ENCODE results near the gene PNMT. TPM values are rescaled to one million over a fixed set of nuclear protein-coding genes. Genes with fewer than 3 reads are reported as not detected.
A peak's percentile ranks its signal among the peaks of the same experiment; 100 is the strongest.

Gene PNMT
- total and polyA plus RNA-seq, 2 of the 13 experiments (the other 11 are each of a cell fraction or from before 2014, with no cell fraction given): 0.25 TPM; not detected in 1

DNA sequence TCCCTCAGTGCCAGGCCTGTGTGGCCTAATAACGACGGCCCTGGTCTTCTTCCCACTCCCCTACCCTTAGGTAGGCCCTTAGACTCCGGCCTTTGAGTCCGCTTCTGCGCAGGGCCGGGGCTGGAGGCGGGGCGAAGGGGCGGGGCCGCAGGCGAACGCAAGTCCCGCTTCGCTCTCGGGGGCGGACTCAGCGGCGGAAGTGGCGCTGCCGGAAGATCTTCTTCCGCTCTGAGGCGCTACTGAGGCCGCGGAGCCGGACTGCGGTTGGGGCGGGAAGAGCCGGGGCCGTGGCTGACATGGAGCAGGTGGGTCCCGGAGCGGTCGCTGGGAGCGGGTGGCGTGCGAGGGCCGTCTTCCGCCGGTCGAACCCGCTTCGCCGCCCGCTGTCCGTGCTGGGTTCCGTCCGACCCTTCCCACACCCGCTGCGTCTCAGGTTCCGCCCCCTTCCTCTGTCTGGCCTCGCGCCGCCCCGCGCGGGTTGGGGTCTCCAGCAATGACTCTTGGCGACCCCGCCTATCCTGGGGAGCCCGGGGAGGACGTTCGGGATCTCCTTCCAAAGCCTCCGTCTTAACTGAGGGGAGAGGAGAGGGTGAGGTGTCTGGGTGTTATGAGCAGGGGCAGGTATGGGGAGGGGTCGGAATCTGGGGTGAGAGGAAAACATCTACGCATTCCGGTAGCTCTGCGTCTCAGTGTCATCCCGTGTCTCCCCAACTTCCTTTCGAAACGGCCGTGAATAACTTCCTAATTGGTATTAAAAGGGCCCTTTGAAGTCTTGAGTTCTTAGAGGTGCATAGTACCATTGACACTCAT lies 31.1 kb upstream of the PNMT start, which contains the start of gene STARD3 (continued):
- TF ChIP-seq UBTF (CRISPR knock-in tag; IDR thresholded peaks at IDR 0.05) (peak; percentile 86), ZNF260 (CRISPR knock-in tag; IDR thresholded peaks at IDR 0.05; ENCODE audit: borderline replicate concordance, low read depth) (no peak), NCOA1 (CRISPR knock-in tag; IDR thresholded peaks at IDR 0.05) (peak; percentile 79; the same call in 1 of the 2 replicates), ZNF558 (CRISPR knock-in tag; IDR thresholded peaks at IDR 0.05; ENCODE audit: borderline replicate concordance) (no peak; the same call in 1 of the 2 replicates), EEA1 (CRISPR knock-in tag; IDR thresholded peaks at IDR 0.05; ENCODE audit: borderline replicate concordance) (peak; percentile 50; the same call in 1 of the 2 replicates), ZSCAN12 (CRISPR knock-in tag; IDR thresholded peaks at IDR 0.05) (peak; percentile 90; the same call in 1 of the 2 replicates), SNAPC2 (CRISPR knock-in tag; IDR thresholded peaks at IDR 0.05) (no peak), ZFP37 (CRISPR knock-in tag; IDR thresholded peaks at IDR 0.05; ENCODE audit: borderline replicate concordance) (peak; percentile 89), ATF5 (CRISPR knock-in tag; IDR thresholded peaks at IDR 0.05; ENCODE audit: low read depth) (no peak), MTA3 (CRISPR knock-in tag; IDR thresholded peaks at IDR 0.05) (no peak), ZNF33B (CRISPR knock-in tag; IDR thresholded peaks at IDR 0.05) (no peak), U2AF2 (IDR thresholded peaks at IDR 0.05; ENCODE audit: low read depth, low read length) (no peak), ZNF746 (CRISPR knock-in tag; IDR thresholded peaks at IDR 0.05) (peak; percentile 81), ZFP36L1 (CRISPR knock-in tag; IDR thresholded peaks at IDR 0.05) (no peak; the same call in 1 of the 2 replicates)
- TF ChIP-seq, protein P1, sequence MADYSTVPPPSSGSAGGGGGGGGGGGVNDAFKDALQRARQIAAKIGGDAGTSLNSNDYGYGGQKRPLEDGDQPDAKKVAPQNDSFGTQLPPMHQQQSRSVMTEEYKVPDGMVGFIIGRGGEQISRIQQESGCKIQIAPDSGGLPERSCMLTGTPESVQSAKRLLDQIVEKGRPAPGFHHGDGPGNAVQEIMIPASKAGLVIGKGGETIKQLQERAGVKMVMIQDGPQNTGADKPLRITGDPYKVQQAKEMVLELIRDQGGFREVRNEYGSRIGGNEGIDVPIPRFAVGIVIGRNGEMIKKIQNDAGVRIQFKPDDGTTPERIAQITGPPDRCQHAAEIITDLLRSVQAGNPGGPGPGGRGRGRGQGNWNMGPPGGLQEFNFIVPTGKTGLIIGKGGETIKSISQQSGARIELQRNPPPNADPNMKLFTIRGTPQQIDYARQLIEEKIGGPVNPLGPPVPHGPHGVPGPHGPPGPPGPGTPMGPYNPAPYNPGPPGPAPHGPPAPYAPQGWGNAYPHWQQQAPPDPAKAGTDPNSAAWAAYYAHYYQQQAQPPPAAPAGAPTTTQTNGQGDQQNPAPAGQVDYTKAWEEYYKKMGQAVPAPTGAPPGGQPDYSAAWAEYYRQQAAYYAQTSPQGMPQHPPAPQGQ (CRISPR knock-in tag; IDR thresholded peaks at IDR 0.05; ENCODE audit: borderline replicate concordance): no peak
- TF ChIP-seq, protein P2, sequence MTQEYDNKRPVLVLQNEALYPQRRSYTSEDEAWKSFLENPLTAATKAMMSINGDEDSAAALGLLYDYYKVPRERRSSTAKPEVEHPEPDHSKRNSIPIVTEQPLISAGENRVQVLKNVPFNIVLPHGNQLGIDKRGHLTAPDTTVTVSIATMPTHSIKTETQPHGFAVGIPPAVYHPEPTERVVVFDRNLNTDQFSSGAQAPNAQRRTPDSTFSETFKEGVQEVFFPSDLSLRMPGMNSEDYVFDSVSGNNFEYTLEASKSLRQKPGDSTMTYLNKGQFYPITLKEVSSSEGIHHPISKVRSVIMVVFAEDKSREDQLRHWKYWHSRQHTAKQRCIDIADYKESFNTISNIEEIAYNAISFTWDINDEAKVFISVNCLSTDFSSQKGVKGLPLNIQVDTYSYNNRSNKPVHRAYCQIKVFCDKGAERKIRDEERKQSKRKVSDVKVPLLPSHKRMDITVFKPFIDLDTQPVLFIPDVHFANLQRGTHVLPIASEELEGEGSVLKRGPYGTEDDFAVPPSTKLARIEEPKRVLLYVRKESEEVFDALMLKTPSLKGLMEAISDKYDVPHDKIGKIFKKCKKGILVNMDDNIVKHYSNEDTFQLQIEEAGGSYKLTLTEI (CRISPR knock-in tag; conservative IDR thresholded peaks at IDR 0.05): no peak
